Mesendoderm (in vitro differentiated cells): ENCODE results near the gene AMY1A.
"Not testable (repeated sequence)": the region's sequence is repeated elsewhere in the genome, so short reads cannot be mapped to it uniquely, and the experiment has no call there.

Source experiments
- DNase-seq: peaks from one replicate; pipeline ENCODE4 v3.0.0; 2013
- H2AK5ac ChIP-seq: 2 replicates; pipeline ENCODE4 v1.6.1; 2013; ENCODE audit warnings: low read length, inconsistent platforms
- H2BK120ac ChIP-seq: 2 replicates; pipeline ENCODE4 v1.6.1; 2013; ENCODE audit warnings: low read depth, mild to moderate bottlenecking, low read length, moderate library complexity, mixed read lengths
- H2BK15ac ChIP-seq: replicated peaks from 2 replicates; pipeline ENCODE4 v1.6.1; 2013; ENCODE audit warnings: low read depth, mild to moderate bottlenecking, moderate library complexity
- H2BK5ac ChIP-seq: 2 replicates; pipeline ENCODE4 v1.6.1; 2013; ENCODE audit warnings: low read length, inconsistent platforms
- H3K18ac ChIP-seq: 2 replicates; pipeline ENCODE4 v1.6.1; 2013; ENCODE audit warnings: mild to moderate bottlenecking, low read length, mixed read lengths
- H3K23ac ChIP-seq: one replicate; pipeline ENCODE4 v1.6.1; 2013; ENCODE audit warnings: low read length
- H3K27ac ChIP-seq: 2 replicates; pipeline ENCODE4 v1.5.1; 2013; ENCODE audit warnings: low read depth, mild to moderate bottlenecking, inconsistent platforms, low read length, moderate library complexity
- H3K27me3 ChIP-seq: 2 replicates; pipeline ENCODE4 v1.6.1; 2013; ENCODE audit warnings: low read length, control low read depth, mild to moderate bottlenecking, inconsistent platforms; ENCODE audit not compliant: insufficient read depth, poor library complexity
- H3K36me3 ChIP-seq: 2 replicates; pipeline ENCODE4 v1.6.1; 2013; ENCODE audit warnings: low read length, inconsistent platforms; ENCODE audit not compliant: control insufficient read depth, insufficient read depth
- H3K4ac ChIP-seq: one replicate; pipeline ENCODE4 v1.6.1; 2013; ENCODE audit warnings: low read depth, mild to moderate bottlenecking, low read length, moderate library complexity
- H3K4me1 ChIP-seq: 2 replicates; pipeline ENCODE4 v1.6.1; 2013; ENCODE audit warnings: low read depth, low read length, inconsistent platforms; ENCODE audit not compliant: control insufficient read depth
- H3K4me2 ChIP-seq: 2 replicates; pipeline ENCODE4 v1.6.1; 2013; ENCODE audit warnings: low read length
- H3K4me3 ChIP-seq: 2 replicates; pipeline ENCODE4 v1.5.1; 2013; ENCODE audit warnings: mild to moderate bottlenecking, low read length
- H3K56ac ChIP-seq: one replicate; pipeline ENCODE4 v1.6.1; 2013; ENCODE audit warnings: low read length
- H3K79me1 ChIP-seq: 2 replicates; pipeline ENCODE4 v1.6.1; 2013; ENCODE audit warnings: low read length, inconsistent platforms
- H3K79me2 ChIP-seq: 2 replicates; pipeline ENCODE4 v1.6.1; 2013; ENCODE audit warnings: mild to moderate bottlenecking, low read length; ENCODE audit not compliant: control insufficient read depth, insufficient read depth
- H3K9ac ChIP-seq: 2 replicates; pipeline ENCODE4 v1.6.1; 2013; ENCODE audit warnings: low read length, inconsistent platforms
- H4K5ac ChIP-seq: one replicate; pipeline ENCODE4 v1.6.1; 2013; ENCODE audit warnings: low read length
- H4K8ac ChIP-seq: one replicate; pipeline ENCODE4 v1.6.1; 2013; ENCODE audit warnings: low read depth, mild to moderate bottlenecking, control low read depth, low read length, moderate library complexity
- WGBS: extraction: QIAGEN DNeasy Blood & Tissue Kit; methylation state at CpG from one replicate; pipeline ENCODE4 v1.1.7; 2013; ENCODE audit warnings: low lambda C conversion rate, missing lambda C conversion rate; ENCODE audit not compliant: insufficient coverage; ENCODE audit errors: extremely low coverage; 5-methylcytosine and 5-hydroxymethylcytosine counted together

The AMY1A gene

DNA sequence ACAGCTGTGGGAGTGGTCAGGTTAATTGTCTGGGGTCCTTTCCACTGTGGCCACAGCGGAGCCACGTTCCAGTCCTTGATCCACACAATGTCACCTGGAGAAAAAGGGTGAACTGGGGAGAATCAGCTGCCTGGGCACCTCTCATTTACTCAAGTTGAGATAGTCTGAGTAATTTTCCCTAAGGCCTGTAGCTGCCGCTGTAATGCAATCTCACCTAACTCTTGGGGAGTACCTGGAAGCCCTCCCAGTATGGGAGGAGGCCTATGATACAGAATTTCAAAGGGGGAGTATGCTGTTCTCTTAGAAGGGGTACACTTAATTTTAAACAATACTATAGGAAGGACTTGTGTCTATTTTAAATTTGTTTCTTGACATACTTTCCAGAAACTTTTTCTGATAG lies 5.3 kb upstream of the AMY1A start:
- H3K27ac ChIP-seq, H4K5ac ChIP-seq, H3K56ac ChIP-seq, DNase-seq, H3K4me3 ChIP-seq, H2BK5ac ChIP-seq, H3K4ac ChIP-seq, H2BK120ac ChIP-seq, H2AK5ac ChIP-seq, H2BK15ac ChIP-seq, H3K18ac ChIP-seq, H3K9ac ChIP-seq, H3K4me2 ChIP-seq, H4K8ac ChIP-seq, H3K79me2 ChIP-seq, H3K27me3 ChIP-seq, H3K23ac ChIP-seq, H3K79me1 ChIP-seq, H3K36me3 ChIP-seq, H3K4me1 ChIP-seq: not testable (repeated sequence)
- no CpG with 5 or more reads among the region's 3 CpGs for WGBS

DNA sequence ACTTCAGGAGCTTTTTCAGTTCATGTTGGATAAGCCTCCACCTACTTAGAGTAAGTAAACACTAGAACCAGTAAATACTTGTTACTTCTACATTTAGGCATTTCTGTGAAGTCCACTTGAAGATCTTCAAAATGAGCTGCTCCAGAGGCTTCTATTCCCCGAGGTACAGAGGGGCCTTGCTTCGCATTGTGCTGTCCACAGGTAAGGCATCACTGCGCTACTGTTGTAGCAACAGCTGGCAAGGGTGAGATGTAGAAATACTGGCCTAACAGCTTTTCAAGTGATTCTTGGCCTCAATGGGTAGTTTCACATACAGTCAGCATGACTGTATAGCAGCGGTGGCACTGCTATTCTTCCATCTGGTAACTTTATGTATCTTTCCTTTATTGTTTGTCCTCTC lies 4.7 kb upstream of the AMY1A start:
- not testable (repeated sequence) for H3K4me2 ChIP-seq, H2AK5ac ChIP-seq, H2BK15ac ChIP-seq, H4K5ac ChIP-seq, DNase-seq, H4K8ac ChIP-seq, H3K4ac ChIP-seq, H2BK120ac ChIP-seq, H3K23ac ChIP-seq, H3K9ac ChIP-seq, H2BK5ac ChIP-seq, H3K56ac ChIP-seq, H3K18ac ChIP-seq, H3K27ac ChIP-seq, H3K79me2 ChIP-seq, H3K36me3 ChIP-seq, H3K79me1 ChIP-seq, H3K4me3 ChIP-seq, H3K4me1 ChIP-seq, H3K27me3 ChIP-seq
- WGBS, result no CpG with 5 or more reads among the region's 4 CpGs

DNA sequence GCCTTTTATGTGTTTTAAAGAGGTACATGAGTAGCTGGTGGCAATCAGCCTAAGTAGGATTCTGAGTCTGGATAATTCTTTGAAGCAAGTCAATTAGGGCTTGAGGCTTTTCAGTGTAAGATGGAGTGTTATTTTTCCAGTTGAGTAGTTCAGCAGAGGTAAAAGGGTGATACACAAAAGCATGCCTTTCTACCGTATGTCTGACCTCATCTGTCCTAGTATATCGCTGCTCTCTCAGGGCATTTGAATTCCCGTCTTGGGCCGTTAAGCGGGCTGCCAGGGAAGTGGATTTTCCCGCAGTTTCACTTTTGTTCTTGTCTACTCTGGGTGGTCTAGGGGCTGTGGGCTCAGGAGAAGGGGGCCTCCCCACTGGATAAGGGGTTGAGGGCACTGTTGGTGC lies 1.4 kb upstream of the AMY1A start:
- not testable (repeated sequence) for H4K5ac ChIP-seq, H3K4me3 ChIP-seq, H3K23ac ChIP-seq, H3K36me3 ChIP-seq, DNase-seq, H4K8ac ChIP-seq, H3K4me2 ChIP-seq, H3K56ac ChIP-seq, H2AK5ac ChIP-seq, H3K4me1 ChIP-seq, H3K27ac ChIP-seq, H3K4ac ChIP-seq, H3K79me2 ChIP-seq, H3K18ac ChIP-seq, H2BK5ac ChIP-seq, H2BK120ac ChIP-seq, H3K27me3 ChIP-seq, H2BK15ac ChIP-seq, H3K79me1 ChIP-seq, H3K9ac ChIP-seq
- no CpG with 5 or more reads among the region's 6 CpGs for WGBS

DNA sequence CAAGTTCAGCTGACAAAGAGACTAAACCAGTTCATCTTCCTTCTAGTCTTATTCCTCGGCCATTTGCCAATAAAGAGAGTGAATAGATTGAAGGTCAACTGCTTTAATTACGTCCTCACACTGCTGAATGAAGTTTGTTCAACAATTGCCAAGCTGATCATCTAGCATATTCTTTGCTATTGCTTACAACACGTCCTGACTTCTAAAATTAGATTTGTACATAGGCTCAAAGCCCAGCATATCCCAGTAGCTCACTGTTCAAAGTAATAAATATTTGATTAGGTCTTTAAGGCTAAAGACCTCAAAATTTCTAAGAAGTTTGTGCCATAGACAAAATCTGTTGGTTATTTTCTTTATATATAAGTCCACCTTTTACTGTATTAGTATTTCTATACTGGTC lies 20.8 kb downstream of the AMY1A start:
- H4K8ac ChIP-seq, H3K79me1 ChIP-seq, H3K23ac ChIP-seq, H3K18ac ChIP-seq, H3K9ac ChIP-seq, H3K56ac ChIP-seq, H3K36me3 ChIP-seq, H3K4me1 ChIP-seq, H2BK5ac ChIP-seq, H3K79me2 ChIP-seq, H3K27me3 ChIP-seq, H3K4me3 ChIP-seq, H3K4ac ChIP-seq, H3K4me2 ChIP-seq, H3K27ac ChIP-seq, H2AK5ac ChIP-seq, H2BK15ac ChIP-seq, DNase-seq, H4K5ac ChIP-seq, H2BK120ac ChIP-seq: not testable (repeated sequence)
- no CpG with 5 or more reads among the region's 3 CpGs for WGBS

DNA sequence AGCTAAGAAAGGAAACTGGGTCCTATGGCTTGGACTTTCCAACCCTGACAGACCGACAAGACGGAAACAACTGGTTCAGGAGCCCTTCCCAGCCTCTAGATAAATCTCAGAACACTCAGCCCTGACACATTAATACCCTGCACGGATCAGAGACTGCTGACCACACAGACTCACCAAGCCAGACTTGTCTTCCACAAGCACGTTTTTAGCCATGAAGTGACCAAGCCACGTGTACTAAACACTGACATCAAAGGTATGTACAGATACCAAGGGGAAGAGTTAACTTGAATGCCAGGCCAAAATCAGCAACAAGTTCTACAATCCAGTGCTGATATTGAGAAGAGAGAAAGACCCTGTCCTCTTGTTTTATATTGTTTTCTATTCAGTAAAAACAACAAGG lies 40.5 kb downstream of the AMY1A start, which contains the start of gene AMY1B:
TSS of gene AMY1B (minus strand) at position 101 of the 400 bp plus-strand sequence. CDS start 571 bp downstream, outside the sequence.
- no CpG with 5 or more reads among the region's 5 CpGs for WGBS
- not testable (repeated sequence) for H3K56ac ChIP-seq, H3K27ac ChIP-seq, H3K79me1 ChIP-seq, H3K4me2 ChIP-seq, H3K4me1 ChIP-seq, H2BK5ac ChIP-seq, H2BK120ac ChIP-seq, H3K18ac ChIP-seq, H3K23ac ChIP-seq, H3K4ac ChIP-seq, H3K79me2 ChIP-seq, H3K36me3 ChIP-seq, H4K5ac ChIP-seq, H3K27me3 ChIP-seq, H3K9ac ChIP-seq, DNase-seq, H4K8ac ChIP-seq, H2BK15ac ChIP-seq, H2AK5ac ChIP-seq, H3K4me3 ChIP-seq

DNA sequence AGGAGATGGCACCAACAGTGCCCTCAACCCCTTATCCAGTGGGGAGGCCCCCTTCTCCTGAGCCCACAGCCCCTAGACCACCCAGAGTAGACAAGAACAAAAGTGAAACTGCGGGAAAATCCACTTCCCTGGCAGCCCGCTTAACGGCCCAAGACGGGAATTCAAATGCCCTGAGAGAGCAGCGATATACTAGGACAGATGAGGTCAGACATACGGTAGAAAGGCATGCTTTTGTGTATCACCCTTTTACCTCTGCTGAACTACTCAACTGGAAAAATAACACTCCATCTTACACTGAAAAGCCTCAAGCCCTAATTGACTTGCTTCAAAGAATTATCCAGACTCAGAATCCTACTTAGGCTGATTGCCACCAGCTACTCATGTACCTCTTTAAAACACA lies 41.9 kb downstream of the AMY1A start:
- not testable (repeated sequence) for H3K4me1 ChIP-seq, H3K4ac ChIP-seq, DNase-seq, H3K79me2 ChIP-seq, H4K8ac ChIP-seq, H3K4me3 ChIP-seq, H3K9ac ChIP-seq, H3K18ac ChIP-seq, H2AK5ac ChIP-seq, H3K4me2 ChIP-seq, H3K27me3 ChIP-seq, H2BK5ac ChIP-seq, H2BK15ac ChIP-seq, H3K23ac ChIP-seq, H3K79me1 ChIP-seq, H2BK120ac ChIP-seq, H3K56ac ChIP-seq, H3K27ac ChIP-seq, H4K5ac ChIP-seq, H3K36me3 ChIP-seq
- no CpG with 5 or more reads among the region's 6 CpGs for WGBS
